GM20431 (cell line): ENCODE data around the gene WDR70.
"Not testable (repeated sequence)": the region's sequence is repeated elsewhere in the genome, so short reads cannot be mapped to it uniquely, and the experiment has no call there.

Experiments used
- in situ Hi-C: fragments of 300-500 bp; cut with MseI, MboI; formaldehyde crosslinking; loops from one replicate; pipeline ENCODE4 v1.15.0; 2020; ENCODE audit warnings: low sequenced_read_pairs; ENCODE audit not compliant: unreplicated experiment

The WDR70 gene

DNA sequence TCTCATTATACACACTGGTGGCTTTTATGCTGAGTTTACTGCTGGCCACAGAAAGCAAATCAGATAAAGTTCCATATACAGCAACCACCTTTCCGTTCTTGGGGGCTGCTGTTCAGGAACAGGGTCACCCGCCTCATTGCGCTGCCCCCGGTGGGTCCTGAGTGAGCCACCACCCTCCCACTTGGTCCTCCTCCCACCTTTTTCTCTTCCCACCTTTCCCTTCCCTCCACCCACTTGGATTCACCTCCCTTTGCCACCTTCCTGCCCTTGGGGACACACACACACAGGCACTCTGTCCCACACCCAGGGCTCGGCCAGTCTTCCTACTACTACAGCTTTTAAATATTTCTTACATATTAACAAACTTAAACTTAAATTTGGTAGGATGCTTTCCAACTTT is 127.6 kb downstream of the WDR70 start:
- in situ Hi-C loops, result no loop called here

DNA sequence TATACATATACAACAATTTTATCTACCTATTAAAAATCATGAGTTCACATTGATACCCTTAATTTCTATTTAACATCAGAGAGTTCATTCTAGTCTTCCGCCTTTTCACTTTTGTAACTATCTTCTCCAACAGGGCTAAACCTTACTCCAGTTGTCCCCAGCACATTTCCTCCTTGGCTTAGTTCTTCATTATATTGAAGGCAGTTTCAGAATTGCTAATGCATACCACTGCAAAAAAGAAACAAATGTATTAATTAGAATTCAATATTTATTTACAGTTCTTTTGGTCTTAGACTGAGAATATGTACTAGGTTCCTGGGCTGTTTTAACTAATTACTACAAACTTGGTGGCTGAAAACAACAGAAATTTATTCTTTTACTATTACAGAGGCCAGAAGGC is 132.5 kb downstream of the WDR70 start:
- in situ Hi-C loops, result no loop called here

DNA sequence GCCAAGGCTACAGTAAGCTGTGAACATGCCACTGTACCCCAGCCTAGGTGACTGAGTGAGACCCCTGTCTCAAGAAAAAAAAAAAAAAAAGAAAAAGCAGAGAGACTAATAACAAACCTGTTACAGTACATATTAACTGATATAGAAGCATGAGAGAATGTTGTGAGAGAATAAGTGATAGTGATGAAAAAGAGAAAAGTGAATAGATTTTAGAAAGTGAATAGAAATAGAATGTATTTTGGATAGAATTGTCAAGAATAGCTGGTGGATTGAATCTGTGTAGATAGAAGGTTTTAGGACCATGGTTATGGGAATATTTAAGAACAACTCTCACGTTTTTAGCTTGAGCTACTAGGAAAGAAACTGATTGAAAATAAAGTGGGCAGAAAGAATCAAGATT is 135.8 kb downstream of the WDR70 start:
- in situ Hi-C loops, result no loop called here

- in situ Hi-C loops, result no loop called here
Measured at GRCh38 chr5:37517686-37518085, 138.6 kb downstream of the WDR70 start.

DNA sequence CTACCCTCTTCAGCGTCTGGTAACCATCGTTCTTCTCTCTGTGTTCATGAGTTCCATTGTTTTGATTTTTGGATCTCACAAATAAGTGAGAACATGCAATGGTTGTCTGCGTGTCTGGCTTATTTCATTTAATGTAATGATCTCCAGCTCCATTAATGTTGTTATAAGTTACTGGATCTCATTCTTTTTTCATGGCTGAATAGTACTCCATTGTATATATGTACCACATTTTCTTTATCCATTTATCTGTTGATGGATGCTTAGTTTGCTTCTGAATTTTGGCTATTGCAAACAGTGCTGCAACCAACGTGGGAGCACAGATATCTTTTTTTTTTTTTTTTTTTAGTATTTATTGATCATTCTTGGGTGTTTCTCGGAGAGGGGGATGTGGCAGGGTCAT is 139.2 kb downstream of the WDR70 start:
- in situ Hi-C loops, result not testable (repeated sequence)

DNA sequence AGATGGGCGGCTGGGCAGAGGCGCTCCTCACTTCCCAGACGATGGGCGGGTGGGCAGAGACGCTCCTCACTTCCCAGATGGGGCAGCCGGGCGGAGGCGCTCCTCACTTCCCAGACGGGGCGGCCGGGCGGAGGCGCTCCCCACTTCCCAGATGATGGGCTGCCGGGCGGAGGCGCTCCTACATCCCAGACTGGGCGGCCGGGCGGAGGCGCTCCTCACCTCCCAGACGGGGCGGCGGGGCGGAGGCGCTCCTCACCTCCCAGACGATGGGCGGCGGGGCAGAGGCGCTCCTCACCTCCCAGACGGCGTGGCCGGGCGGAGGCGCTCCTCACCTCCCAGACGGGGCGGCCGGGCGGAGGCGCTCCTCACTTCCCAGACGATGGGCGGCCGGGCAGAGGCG is 140.2 kb downstream of the WDR70 start:
- in situ Hi-C loops, result no loop called here

DNA sequence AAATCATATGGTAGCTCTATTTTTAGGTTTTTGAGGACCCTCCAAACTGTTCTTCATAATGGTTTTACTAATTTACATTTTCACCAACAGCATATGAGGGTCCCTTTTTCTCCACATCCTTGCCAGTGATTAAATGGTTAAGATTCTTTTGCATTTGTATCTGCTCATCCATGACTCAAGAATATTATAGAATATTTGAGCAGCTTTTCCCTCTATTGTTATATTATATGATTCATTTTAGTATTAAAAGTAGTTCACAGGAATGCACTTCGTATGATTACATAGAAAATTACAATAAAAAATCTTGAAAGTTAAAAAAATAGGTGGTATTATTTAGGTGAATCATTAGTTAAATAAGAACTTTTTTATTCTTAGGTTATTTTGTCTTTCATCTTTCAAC is 140.7 kb downstream of the WDR70 start:
- in situ Hi-C loops, result no loop called here

- in situ Hi-C loops, result no loop called here
Measured at GRCh38 chr5:37520811-37521210, 141.7 kb downstream of the WDR70 start.

DNA sequence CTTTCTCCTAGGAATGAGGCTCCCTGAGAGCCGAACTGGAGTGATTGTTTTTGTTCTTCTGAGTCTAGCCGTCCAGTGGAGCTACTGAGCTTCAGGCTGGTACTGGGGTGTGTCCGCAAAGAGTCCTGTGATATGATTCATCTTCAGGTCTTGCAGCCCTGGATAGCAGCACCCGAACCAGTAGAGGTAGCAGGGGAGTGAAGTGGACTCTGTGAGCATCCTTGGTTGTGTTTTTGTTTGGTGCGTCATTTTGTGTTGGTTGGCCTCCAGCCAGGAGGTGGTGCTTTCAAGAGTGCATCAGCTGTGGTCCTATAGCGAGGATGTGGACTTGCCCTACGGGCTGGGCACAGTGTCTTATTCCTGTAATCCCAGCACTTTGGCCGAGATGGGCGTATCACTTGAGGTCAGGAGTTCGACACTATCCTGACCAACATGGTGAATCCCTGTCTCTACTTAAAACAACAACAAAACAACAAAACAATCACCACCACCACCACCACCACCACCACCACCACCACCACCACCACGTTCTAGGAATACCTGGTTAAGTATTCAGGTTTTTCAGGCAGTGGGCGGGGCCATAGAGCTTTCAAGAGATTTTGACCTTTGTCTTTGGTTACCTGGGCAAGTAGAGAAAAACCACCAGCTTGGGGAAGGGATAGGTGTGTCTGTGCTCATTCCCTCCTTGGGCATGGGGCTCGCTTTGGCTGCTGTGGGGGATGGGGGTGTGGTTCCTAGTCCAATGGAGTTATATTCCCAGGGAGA is 154.0 kb downstream of the WDR70 start:
- in situ Hi-C loops, result no loop called here

GRCh38 chr5:37533851-37534250 is 154.7 kb downstream of the WDR70 start:
- in situ Hi-C loops, result no loop called here

- in situ Hi-C loops, result no loop called here
Measured at GRCh38 chr5:37539459-37539858, 160.3 kb downstream of the WDR70 start.

GRCh38 chr5:37543216-37543615 is 164.1 kb downstream of the WDR70 start:
- in situ Hi-C loops, result no loop called here

DNA sequence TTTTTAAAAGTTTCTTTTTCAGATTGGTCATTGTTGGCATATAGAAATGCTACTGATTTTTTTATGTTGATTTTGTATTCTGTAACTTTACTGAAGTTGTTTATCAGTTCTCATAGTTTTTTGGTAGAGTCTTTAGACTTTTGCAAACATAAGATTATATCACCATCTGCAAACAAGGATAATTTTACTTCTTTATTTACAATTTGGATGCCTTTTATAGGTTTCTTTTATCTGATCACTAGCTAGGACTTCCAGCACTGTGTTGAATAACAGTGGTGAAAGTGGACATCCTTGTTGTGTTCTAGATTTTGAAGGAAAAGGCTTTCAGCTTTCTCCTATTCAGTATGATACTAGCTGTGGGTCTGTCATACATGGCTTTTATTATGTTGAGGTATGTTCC is 170.3 kb downstream of the WDR70 start:
- in situ Hi-C loops, result no loop called here

- in situ Hi-C loops, result no loop called here
Measured at GRCh38 chr5:37552161-37552560, 173.0 kb downstream of the WDR70 start.

- in situ Hi-C loops, result no loop called here
Measured at GRCh38 chr5:37552770-37553719, 173.9 kb downstream of the WDR70 start.

- in situ Hi-C loops, result no loop called here
Measured at GRCh38 chr5:37553720-37554404, 174.7 kb downstream of the WDR70 start.

DNA sequence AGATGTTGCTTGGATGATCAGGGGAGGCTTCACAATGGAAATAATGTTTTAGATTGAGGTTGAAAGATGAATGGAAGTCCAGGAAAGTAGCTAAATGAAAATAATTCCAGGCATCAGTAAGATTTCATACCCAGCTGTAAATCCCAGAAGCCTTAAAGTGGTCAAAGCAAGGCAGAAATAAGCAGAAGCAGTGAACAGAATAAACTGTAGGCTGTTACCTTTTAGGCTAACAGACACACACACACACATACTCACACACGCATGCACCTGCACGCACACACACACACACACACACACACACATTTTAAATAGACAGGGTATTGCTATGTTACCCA is 175.3 kb downstream of the WDR70 start:
- in situ Hi-C loops, result no loop called here

GRCh38 chr5:37554938-37555337 is 175.8 kb downstream of the WDR70 start:
- in situ Hi-C loops, result no loop called here

DNA sequence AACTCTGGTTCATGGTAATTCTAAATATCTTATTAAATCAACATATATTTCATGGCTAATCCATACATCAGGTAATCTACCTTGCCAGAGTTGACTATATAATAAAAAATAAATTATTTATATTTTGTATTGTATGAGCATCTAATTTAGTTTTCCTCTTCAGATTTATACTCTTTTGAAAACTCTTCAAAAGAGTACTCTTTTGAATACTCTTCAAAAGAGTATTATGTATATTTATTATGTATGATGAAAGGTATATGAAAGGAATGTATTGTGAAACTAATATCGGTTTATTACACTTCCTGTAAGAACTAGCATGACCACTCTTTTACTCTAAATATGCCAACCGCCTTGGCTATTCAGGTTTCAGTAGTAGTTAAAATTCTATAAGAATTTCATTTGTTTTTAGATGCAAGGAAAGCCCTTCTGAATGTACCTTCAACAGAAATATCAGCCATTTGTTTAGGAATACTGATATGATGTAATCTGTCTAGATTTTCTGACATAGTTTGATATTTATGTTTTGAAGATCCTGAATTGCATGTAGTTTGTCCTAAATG is 178.7 kb downstream of the WDR70 start:
- in situ Hi-C loops, result no loop called here

DNA sequence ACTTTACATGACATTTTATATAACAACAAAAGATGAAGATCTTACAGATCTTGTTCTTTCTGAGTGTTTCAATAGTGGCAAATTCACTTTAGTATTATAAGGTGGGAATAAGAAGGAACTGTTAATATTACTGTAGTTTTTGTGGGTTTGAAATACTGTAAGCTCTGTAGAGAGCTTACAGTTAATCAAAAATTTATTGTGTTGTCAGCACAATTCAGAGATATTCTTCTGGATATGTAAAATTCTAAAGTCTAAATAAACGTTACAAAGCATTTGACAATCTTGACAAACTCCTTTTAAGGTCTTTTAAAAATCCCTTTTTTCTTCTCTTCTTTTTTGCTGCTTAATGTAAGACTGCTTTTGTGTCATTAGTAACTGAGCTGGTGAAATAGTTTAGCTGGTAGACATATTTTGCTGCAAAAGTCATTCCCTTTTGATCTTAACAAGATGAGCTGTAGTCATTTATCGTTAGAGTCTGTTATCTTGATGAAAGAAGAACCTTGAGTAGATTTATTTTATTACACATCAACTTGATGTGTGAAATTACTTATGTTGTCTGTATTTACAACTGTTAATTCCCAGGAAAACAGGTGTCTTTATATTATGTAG is 186.0 kb downstream of the WDR70 start:
- in situ Hi-C loops, result no loop called here
